ENCODE measurements around the gene OR2F2.

The OR2F2 gene

DNA sequence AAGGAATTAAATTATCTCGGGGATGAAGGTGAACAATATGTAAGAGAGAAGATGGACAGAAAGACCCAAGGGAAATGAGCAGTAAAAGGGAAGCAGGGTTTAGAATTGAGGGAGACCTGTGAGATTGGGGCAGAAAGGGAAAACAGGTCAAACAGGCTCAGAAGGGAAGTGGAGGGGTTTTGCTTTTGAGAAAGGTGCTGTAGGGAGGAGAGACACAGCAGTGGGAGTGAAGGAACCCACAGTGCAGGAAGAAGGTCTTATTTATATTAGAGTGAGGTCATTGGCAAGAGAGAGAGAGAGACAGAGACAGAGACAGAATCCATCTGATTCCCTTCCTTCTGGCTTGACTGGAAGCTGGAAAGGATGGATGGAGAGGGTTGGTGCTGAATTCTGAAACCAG, 29.5 kb upstream of the OR2F2 start:
- TF ChIP-seq, protein P1, sequence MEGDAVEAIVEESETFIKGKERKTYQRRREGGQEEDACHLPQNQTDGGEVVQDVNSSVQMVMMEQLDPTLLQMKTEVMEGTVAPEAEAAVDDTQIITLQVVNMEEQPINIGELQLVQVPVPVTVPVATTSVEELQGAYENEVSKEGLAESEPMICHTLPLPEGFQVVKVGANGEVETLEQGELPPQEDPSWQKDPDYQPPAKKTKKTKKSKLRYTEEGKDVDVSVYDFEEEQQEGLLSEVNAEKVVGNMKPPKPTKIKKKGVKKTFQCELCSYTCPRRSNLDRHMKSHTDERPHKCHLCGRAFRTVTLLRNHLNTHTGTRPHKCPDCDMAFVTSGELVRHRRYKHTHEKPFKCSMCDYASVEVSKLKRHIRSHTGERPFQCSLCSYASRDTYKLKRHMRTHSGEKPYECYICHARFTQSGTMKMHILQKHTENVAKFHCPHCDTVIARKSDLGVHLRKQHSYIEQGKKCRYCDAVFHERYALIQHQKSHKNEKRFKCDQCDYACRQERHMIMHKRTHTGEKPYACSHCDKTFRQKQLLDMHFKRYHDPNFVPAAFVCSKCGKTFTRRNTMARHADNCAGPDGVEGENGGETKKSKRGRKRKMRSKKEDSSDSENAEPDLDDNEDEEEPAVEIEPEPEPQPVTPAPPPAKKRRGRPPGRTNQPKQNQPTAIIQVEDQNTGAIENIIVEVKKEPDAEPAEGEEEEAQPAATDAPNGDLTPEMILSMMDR (IDR thresholded peaks at IDR 0.05; ENCODE audit: low read depth, low read length) = no peak
- DNase-seq (ENCODE audit: extremely low read depth, low read depth) = no peak

DNA sequence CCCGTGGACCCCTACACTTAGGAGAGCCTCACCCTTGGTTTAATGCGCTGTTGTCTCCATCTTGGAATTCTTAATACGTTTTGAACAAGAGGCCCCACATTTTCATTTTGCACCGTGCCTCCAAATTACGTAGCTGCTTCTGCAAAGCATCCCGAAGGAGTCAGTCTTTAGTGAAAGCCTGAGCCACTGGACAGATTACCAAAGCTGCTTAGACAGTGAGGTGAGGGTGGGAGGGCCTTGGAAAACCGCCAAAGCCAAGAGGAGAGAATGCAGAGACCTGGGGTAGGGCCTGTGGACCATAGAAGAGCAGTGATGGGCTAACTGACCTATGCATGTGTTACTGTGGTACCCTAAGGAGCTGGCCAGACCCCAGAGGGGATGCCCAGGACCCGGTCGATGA, 28.9 kb upstream of the OR2F2 start:
- no peak for DNase-seq (ENCODE audit: extremely low read depth, low read depth)
- TF ChIP-seq, protein P1 (IDR thresholded peaks at IDR 0.05; ENCODE audit: low read depth, low read length) = no peak

DNA sequence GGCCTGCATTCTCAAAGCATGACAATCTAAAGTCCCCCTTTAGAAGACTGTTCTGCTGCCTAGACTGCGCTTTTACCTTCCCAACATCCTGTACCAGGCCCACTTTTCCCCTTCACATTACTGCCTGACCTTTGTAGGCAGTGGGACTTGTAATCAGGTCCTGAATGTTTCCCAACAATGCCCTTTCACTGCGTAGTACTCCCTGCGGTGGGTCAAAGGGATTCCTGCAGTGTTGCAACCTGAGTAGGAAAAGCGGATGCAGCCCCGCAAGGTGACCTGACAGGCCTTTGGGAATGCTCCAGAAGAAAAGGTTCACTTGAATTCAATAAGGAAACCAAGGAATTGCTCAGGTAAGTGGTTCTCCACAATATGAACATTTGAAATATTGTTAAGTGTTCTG, 28.1 kb upstream of the OR2F2 start:
- DNase-seq (ENCODE audit: extremely low read depth, low read depth) = no peak
- TF ChIP-seq, protein P1 (IDR thresholded peaks at IDR 0.05; ENCODE audit: low read depth, low read length) = no peak

DNA sequence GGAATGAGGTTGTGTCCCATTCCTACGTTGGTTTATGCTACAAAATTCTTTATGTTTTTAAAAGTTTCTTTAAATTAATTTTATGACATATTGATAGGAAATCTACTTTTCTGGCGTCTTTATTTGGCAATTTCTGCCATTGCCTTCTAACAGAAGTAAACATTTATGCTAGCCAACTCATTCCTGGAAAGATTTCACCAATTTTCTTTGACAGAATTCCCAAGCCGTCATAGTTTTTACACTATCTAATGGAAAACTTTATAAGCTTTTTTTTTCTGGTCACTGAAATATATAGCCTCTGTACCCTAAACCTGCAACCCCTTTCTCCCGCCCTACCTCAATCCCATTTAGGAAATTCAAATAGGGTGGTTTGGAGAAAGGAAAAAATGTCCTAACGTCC, 26.9 kb upstream of the OR2F2 start:
- TF ChIP-seq, protein P1 (IDR thresholded peaks at IDR 0.05; ENCODE audit: low read depth, low read length) = no peak
- no peak for DNase-seq (ENCODE audit: extremely low read depth, low read depth)

DNA sequence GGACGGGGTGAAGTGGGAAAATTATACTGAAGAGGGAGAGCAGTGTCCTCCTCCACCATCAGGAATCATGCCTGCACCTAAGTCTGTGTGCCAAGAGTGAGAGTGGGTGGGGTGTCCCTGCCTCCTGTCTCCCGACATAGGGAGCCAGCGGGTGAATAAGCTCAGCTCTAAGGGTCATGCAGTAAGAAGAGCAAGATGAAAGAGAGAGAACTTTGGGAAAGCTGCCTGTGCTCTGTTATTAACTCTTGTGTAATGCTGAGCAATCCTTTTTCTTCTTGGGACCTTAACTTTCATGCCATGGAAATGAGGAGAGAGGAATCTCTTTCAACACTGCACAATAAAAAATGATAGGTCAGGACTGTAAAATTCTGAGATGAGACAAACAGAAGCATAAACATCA, 25.2 kb upstream of the OR2F2 start:
- TF ChIP-seq, protein P1 (IDR thresholded peaks at IDR 0.05; ENCODE audit: low read depth, low read length) = no peak
- no peak for DNase-seq (ENCODE audit: extremely low read depth, low read depth)

DNA sequence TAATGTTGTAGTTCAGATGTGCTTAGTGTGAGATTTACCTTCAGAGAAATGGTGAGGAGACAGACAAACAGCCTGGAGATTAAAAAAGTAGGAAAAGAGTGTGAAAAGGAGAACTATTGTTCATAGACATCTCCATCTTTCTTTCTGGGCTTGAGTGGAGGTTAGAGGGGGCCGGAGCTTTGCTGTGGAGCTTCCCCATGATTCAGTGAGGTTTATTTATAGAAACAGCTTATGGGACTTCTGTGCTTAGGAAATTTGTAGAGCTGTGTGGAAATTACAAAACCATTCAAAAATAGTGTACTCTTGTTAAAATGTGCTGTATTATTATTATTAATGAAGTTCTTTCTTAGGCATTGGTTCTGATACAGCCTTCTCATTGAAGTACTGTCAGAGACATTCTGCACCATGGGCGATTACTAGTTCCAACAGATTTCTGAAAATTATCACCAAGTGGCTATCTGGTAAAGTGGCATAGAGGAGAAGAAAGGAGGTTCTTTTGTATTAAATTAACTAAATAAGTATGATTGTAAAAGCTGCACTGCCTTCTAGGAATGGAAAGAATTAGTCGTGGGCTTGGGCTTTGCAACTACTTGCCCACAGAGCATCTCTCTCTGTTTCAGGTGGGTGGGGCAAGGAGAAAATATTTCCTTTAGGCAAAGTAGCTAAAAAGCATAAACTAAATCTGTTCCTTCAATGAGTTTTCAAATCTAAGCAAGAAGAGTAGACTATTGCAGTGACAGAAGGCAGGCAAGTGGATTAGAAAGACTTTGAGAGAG, 24.4 kb upstream of the OR2F2 start:
- no peak for DNase-seq (ENCODE audit: extremely low read depth, low read depth)
- TF ChIP-seq, protein P1 (IDR thresholded peaks at IDR 0.05; ENCODE audit: low read depth, low read length) = no peak

DNA sequence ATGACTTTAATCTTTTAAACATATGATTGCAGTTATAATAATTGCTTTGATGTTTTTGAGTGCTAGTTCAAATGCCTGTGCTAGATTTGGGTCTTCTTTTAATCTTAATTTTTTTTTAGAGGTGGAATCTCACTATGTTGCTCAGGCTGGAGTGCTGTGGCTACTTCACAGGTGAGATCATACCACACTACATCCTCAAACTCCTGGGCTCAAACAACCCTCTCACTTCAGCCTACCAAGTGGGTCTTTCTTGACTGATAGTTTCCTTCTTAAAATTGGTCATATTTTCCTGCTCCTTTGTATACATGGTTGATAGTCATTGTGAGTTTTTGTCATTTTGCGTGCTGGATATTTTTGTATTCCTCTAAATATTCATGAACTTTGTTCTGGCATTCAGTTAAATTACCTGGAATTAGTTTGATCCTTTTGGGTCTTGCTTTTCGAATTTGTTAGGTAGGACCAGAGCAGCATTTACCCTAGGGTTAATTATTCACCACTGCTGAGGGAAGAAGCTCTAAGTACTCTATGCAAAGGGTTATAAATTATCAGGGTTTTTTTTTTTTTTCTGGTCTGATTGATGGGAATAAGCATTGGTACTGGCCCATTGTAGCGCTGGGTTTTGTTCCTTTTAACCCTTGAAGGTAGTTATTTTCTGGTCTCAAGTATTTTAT, 21.0 kb upstream of the OR2F2 start:
- TF ChIP-seq, protein P1 (IDR thresholded peaks at IDR 0.05; ENCODE audit: low read depth, low read length) = no peak
- DNase-seq (ENCODE audit: extremely low read depth, low read depth) = no peak
